ENCODE results near the gene MYOCD.
"Not testable (repeated sequence)": the region's sequence is repeated elsewhere in the genome, so short reads cannot be mapped to it uniquely, and the experiment has no call there.

Gene MYOCD, protein sequence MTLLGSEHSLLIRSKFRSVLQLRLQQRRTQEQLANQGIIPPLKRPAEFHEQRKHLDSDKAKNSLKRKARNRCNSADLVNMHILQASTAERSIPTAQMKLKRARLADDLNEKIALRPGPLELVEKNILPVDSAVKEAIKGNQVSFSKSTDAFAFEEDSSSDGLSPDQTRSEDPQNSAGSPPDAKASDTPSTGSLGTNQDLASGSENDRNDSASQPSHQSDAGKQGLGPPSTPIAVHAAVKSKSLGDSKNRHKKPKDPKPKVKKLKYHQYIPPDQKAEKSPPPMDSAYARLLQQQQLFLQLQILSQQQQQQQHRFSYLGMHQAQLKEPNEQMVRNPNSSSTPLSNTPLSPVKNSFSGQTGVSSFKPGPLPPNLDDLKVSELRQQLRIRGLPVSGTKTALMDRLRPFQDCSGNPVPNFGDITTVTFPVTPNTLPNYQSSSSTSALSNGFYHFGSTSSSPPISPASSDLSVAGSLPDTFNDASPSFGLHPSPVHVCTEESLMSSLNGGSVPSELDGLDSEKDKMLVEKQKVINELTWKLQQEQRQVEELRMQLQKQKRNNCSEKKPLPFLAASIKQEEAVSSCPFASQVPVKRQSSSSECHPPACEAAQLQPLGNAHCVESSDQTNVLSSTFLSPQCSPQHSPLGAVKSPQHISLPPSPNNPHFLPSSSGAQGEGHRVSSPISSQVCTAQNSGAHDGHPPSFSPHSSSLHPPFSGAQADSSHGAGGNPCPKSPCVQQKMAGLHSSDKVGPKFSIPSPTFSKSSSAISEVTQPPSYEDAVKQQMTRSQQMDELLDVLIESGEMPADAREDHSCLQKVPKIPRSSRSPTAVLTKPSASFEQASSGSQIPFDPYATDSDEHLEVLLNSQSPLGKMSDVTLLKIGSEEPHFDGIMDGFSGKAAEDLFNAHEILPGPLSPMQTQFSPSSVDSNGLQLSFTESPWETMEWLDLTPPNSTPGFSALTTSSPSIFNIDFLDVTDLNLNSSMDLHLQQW

DNA sequence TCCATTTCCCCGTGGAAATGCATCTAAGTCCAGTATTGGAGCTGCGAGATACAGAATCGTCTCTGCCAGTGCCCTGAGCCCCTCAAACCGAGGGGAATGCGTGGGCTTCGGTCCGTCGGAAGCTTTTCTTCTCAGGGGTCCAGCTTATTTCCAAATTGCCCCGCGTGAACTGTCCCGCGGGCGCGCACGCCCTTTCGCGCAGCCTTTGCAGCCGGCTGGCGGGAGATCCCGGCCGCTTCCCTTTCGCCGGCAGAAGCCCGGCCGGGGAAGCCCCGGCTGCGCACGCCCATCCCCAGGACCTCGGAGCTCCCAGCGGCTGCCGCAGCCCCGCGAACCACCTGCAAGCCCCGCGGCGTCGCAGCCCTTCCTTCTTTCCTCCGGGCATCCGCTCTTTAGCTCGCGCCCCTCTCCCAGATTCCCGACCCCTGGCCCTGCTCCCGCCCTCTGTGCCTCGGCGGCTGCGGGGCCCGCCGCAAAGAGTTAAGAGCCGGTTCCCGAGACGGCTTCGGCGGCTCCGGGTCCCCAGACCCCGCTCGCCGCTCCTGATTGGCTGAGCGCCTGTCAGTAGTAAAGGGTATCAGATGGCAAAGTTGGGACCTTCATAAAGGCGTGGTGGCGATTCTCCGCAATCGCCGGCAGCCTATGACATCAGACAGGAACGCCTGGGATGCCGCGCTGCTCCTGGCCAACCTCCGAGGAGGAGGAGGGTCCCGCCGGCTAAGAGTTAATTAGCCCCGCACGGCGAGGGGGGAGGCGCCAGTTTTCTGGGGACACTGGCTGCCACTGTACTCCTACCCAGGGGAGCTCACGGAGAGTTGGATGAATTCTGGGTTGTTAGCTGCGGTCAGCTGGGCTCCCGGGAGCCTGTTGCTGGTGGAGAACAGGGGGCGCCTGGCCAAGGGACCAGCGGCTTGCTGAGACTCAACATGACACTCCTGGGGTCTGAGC, at the start of gene MYOCD:
TSS of gene MYOCD (plus strand) at position 628 of the 948 bp plus-strand sequence. CDS start at position 927, 299 bp downstream.
- peak within 1 kb of the TSS; percentile 64 for H3K4me3 ChIP-seq (ENCODE audit: low read depth, low read length)
- DNase-seq (ENCODE audit: low read depth) = no peak

DNA sequence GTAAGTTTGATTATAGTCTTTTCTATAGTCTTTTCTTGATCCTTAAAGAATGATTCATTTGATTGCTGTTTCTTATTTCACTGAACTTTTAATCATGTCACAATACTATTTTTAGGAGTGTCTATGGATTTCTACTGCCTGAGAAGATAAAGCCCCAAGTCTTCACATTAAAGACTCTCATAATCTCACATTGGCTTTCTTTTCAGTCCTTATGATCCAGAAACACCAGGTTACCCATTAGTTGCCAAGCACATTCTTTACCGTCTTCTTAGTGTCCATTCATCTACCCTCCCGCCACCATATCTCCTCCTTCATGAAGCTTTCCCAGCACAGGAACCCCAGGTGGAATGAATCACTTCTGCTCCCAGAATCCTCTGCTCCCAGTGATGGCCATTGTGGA, 49.5 kb upstream of the MYOCD start:
- DNase-seq (ENCODE audit: low read depth) = no peak
- H3K4me3 ChIP-seq (ENCODE audit: low read depth, low read length) = no peak overlapping the region

DNA sequence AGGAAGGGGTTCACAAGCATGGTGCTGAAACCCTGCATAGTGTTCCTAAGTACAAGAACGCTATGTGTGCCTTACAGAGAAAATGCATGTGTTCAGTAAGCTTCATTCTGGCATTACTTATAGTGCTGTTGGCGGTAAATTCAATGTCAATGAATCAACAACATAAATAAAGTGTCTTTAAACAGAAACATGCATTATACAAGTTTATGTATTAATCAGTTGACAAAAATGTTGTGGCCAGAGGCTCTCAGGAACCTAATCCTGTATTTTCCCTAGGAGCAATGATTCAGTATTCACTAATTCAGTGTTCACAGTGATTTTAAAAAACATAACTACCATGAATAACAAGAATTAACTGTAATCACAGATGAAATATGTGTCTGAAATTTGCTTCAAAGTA, 47.1 kb upstream of the MYOCD start:
- no peak overlapping the region for H3K4me3 ChIP-seq (ENCODE audit: low read depth, low read length)
- DNase-seq (ENCODE audit: low read depth) = no peak

DNA sequence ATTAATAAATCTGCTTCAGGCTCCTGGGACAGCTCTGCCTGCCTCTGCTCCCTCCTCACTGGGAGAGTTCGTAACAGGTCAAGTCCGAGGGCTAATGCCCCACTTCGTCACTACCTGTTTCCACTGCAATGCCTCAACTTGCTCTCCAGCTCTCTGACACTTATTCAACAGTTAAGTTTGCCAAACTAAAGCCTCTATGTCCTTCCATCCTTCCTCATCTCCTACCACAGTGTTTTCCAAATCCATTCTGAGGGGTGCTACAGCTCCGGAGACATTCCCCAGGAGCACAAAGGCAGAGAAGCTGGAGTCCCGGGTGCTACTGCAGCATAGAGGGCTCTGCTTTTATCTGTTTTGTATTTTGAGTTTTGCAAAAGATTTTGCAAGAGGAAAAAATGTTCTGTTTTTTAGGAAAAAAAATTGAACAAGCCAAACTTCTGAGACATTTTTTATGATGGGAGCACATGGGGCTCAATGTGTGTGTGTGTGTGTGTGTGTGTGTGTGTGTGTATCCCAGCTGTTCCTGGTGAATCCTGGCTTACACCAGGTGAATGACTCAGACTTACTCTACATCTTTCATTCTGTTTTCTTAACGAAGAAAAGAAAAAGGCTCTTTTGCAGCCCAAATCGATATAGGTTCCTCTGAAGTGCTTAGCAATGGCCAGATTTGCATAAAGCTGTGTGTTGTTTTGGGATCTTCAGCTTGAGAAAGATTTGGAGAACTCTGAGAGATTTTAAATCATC, 46.1 kb upstream of the MYOCD start:
- DNase-seq (ENCODE audit: low read depth) = peak; percentile 64
- no peak overlapping the region for H3K4me3 ChIP-seq (ENCODE audit: low read depth, low read length)

DNA sequence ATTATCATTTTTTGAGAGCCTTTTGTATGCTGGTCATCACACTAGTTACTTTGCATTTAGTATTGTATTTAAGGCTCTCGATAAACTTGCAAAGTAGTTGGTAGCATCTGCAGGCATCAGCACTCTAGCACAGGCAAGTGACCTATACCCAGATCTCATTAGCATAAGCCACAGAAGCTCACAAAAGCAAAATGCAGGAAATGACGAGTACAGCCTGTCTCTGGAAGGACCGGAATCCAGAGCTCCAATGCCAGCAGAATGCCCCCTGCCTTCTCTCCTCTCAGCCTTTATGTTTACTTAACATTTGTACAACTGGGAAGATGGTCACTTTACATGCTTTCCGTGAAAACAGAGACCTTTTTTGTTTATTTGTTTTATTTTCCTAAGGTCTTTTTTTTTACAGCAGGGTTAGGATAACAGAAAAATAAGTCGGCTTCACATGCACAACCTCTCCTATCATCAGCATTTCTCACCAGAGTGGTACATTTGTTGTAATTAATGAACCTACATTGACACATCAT, 45.4 kb upstream of the MYOCD start:
- no peak overlapping the region for H3K4me3 ChIP-seq (ENCODE audit: low read depth, low read length)
- peak; percentile 74 for DNase-seq (ENCODE audit: low read depth)

DNA sequence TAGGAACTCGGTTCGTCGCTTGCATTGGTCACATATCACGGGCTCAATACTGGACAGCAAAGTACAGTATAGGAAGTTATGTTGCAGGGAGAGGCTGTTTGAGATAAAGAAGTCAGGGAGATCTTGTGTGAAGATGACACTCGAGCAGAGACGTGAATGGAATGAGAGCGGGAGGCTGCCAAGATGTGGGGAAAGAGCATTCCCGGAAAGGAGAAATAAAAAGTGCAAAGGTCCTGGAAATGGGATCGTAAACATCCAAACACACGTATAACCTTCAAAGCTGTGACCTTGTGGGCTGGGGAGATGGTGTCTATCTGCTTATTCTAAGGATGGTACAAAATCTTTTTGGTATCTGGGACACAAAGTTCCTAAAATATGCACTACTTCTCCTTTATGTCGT, 43.0 kb upstream of the MYOCD start:
- H3K4me3 ChIP-seq (ENCODE audit: low read depth, low read length) = no peak overlapping the region
- peak; percentile 53 for DNase-seq (ENCODE audit: low read depth)

DNA sequence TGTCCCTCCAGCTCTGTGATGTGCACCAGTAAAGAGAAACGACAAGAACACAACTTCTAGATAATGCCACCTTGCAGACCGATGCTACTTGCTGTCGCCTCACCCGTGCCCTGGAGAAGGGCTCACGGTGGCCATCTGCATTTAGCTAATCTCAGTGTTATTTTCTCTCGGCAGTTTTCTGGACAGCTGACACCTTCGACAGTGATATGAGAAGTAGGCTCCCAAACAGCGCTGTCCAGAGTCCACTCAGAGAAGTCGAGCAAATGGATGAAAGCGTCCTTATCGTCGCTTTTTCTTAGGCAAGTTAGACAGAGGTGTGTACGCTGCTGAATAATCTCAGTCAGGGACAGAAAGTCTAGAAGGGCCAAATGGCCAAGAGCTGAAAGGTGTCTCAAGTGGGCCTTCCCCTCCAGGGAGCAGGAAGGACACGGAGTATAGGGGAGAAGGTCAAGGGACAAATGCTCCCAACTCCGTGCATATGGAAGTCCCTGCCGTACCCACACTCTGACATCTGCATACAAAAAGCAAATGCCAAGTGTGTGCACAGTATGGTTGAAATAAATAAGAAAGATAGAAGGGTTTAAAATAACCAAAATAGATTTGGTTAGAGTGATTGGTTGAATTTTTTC, 42.4 kb upstream of the MYOCD start:
- no peak for DNase-seq (ENCODE audit: low read depth)
- H3K4me3 ChIP-seq (ENCODE audit: low read depth, low read length) = no peak overlapping the region

DNA sequence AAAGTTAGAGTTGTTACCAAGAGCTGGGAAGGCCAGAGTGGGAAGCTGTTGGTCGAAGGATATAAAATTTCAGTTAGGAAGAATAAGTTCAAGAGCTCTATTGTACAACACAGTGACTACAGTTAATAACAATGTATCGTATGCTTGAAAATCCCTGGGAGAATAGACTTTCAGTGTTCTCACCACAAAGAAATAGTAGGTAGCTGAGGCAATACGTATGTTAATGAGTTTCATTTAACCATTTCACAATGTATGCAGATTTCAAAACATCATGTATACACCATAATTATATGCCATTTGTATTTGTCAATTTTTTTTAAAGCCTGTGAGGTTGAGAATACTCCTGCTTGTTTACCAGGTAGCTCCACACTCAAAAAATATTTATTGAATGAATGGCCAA, 41.5 kb upstream of the MYOCD start:
- no peak overlapping the region for H3K4me3 ChIP-seq (ENCODE audit: low read depth, low read length)
- DNase-seq (ENCODE audit: low read depth) = peak; percentile 87

DNA sequence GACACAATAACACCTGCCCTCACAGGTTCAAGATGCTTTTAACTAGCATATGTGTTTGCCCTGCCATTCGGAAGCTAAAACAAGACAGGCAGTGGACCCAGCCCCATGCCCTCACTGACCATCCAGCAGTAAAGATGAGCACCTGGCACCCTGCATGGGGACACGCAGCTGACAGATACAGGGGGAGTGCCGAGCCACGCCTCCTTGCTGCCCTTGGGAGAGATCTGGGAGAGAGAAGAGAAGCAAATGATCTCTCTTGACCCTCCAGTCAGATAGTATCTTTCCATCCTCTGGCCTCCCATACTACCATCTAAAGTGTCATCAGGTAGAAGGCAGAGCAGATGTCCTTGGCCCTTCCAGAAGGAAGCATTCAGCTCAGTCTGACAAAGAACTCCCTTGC, 40.6 kb upstream of the MYOCD start:
- no peak for DNase-seq (ENCODE audit: low read depth)
- H3K4me3 ChIP-seq (ENCODE audit: low read depth, low read length) = no peak overlapping the region

DNA sequence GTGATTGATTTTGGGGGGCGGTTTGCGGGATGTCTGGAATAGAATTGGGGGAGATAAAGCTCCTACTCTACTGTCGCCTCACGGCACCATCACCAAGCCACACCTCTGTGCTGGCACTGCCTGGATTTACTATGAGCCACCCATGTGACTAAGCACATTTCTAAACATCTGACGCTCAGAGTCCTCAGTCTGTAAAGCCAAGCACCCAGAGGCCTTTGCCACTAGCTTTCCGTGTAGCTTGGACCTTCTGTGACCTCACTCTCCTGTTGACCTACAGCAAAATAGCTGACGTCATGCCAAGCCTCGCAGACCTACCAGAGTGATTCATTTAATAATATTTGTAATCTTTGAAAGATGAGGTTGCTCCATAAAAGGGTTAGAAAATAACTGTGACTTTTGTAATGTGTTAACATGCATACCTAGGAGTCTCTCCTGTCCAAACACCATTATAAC, 38.5 kb upstream of the MYOCD start:
- DNase-seq (ENCODE audit: low read depth) = peak; percentile 94

DNA sequence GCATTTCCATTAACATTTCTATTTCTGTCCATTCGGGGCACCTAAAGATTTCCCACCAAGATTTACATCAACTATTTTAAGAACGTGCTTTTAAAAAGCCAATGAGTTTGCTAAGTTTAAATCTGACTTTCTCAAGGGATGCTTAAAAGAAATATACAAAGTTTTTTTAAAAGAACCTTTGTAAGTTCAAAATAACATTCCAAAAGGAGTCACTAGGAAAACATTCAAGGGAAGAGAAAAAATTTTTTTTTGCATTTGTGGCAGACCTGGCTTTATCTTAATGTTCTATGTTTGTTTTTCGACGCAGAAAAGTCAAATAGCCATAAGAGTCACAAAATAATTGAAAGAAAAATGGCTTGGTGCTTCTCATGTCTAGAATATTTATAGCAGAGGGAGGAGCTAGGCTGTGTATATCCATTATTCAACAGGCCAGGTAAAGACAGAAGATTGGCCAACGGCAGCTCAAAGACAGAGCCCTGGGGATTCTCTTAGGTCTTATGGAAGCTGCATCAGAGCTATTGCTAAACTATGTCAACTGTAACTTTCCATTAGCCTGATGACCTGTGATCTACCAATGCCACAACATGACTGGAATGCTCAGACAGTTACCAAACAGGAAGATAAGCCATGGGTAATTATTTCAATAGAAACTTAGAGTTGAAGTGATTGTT, 37.8 kb upstream of the MYOCD start:
- H3K4me3 ChIP-seq (ENCODE audit: low read depth, low read length) = no peak overlapping the region
- peak; percentile 66 for DNase-seq (ENCODE audit: low read depth)

More for the DNA sequence above, 38.5 kb upstream of the MYOCD start:
- no peak overlapping the region for H3K4me3 ChIP-seq (ENCODE audit: low read depth, low read length)

DNA sequence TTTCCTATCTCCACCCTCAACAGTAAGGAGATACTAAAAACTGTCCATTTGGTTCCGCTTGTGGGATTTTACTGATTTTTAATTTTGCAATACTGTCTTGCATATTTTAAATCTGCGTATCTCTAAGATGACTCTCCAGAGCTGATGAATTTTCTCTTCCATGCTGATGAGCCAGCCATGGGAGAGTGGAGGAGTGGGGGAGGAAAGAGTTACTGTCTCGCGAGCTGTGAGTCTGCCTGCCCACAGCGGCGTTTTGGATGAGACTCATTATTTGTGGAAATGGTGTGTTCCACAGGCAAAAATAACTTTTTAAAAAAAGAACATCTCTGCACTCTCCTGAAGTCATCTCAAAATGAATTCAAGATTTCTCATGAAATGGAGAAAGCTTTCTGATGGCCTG, 34.6 kb upstream of the MYOCD start:
- H3K4me3 ChIP-seq (ENCODE audit: low read depth, low read length) = no peak overlapping the region
- no peak for DNase-seq (ENCODE audit: low read depth)

DNA sequence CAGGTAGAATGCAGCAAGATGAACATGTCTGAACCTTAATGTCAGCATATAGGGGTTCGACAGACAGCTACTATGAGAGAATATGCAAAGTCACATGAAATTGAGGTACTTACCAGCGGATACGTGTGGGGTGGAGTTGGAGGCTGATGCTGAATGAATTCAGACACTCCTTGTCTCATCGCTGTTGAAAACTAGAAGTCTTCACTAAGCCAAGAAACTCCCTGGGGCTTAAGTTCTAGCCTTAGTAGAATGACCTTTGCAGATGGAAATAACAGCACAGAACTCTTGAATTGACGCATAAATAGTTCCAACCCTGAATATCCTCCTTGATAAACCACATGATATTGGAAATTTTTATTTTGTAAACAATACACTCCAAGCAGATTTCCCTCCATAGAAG, 32.9 kb upstream of the MYOCD start:
- DNase-seq (ENCODE audit: low read depth) = no peak
- no peak overlapping the region for H3K4me3 ChIP-seq (ENCODE audit: low read depth, low read length)

DNA sequence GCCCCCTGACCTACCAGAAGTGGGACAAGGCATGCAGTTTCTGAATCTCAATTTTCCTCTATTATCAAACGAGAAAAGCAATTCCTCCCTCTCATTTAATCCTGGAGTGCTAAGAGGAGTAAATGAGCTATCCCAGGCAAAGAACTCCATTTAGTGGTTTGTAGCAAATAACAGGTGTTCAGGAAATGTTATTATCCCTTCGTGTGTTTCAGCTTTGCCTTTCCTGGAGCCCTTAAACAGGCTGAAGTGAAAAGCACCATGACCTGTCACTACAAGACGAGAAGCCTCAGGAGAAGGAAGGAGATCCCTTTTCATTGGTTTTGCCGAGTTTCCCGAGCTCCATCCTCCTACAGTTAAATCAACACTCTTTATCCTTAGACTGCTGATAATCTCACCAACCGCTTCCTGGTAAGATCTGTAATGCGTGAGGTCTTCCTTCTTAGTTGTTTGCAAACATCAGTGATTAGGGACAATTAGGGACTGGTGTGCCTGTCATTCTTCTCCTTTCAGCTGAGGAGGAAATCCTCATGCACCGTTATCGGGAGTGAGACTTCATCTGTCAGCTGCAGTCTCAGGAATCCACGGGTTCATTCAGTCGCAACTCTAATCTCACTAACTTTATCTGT, 30.8 kb upstream of the MYOCD start:
- H3K4me3 ChIP-seq (ENCODE audit: low read depth, low read length) = no peak overlapping the region
- DNase-seq (ENCODE audit: low read depth) = no peak

DNA sequence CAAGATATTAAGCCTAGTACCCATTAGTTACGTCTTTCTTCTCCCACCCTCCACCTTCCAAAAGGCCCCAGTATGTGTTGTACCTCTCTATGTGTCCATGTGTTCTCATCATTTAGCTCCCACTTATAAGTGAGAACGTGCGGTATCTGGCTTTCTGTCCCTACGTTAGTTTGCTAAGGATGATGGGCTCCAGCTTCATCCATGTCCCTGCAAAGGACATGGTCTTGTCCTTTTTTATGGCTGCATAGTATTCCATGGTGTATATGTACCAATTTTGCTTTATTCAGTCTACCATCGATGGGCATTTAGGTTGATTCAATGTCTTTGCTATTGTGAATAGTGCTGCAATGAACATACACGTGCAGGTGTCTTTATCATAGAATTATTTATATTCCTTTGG, 29.7 kb upstream of the MYOCD start:
- not testable (repeated sequence) for H3K4me3 ChIP-seq (ENCODE audit: low read depth, low read length); DNase-seq (ENCODE audit: low read depth)

DNA sequence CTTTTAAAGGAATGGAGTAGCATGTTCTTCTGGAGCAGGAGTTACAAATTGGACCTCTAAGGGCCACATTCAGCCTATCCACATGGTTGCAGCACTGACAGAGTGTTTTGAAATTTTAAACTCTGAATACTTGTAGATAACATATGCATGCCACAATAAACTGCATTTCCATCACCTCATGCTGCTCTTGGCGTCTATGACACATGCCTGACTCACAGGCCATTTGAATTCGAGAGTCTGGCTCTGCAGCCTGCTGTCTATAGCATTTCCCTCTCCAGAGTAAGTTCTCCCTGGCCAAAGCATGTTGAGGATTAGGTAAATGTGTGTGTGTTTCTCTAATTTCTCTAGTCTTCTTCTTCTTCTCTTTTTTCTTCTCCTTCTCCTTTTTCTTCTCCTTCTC, 28.7 kb upstream of the MYOCD start:
- DNase-seq (ENCODE audit: low read depth) = peak; percentile 93
- H3K4me3 ChIP-seq (ENCODE audit: low read depth, low read length) = no peak overlapping the region

Measured in skeletal muscle cell (primary cell).